ENCODE data around the gene LCLAT1. TPM values are rescaled to one million over a fixed set of nuclear protein-coding genes. Genes with fewer than 3 reads are reported as not detected.
A peak's percentile ranks its signal among the peaks of the same experiment; 100 is the strongest.
"Not testable (repeated sequence)": the region's sequence is repeated elsewhere in the genome, so short reads cannot be mapped to it uniquely, and the experiment has no call there.

Gene LCLAT1
- total RNA-seq, 1 donor from 2014 or later = 30.9 TPM

GRCh38 chr2:30470426-30470825 is 23.4 kb downstream of the LCLAT1 start:
- intact Hi-C loops (cut with DNase I) = no loop called here

GRCh38 chr2:30472326-30472725 is 25.3 kb downstream of the LCLAT1 start:
- ATAC-seq (no peak), DNase-seq (ENCODE audit: missing footprints) (no peak)
- intact Hi-C loops (cut with DNase I) = no loop called here

More at GRCh38 chr2:30470426-30470825, 23.4 kb downstream of the LCLAT1 start:
- ATAC-seq (no peak), DNase-seq (ENCODE audit: missing footprints) (no peak)

GRCh38 chr2:30475542-30475941 is 28.5 kb downstream of the LCLAT1 start:
- no peak for DNase-seq (ENCODE audit: missing footprints)
- intact Hi-C loops (cut with DNase I) = no loop called here
- no peak for ATAC-seq

GRCh38 chr2:30476636-30477035 is 29.6 kb downstream of the LCLAT1 start:
- intact Hi-C loops (cut with DNase I) = no loop called here
- DNase-seq (ENCODE audit: missing footprints) (no peak), ATAC-seq (peak; percentile 58)

GRCh38 chr2:30480703-30481322 is 33.8 kb downstream of the LCLAT1 start:
- ATAC-seq (no peak), DNase-seq (ENCODE audit: missing footprints) (no peak)
- intact Hi-C loops (cut with DNase I) = no loop called here

- no peak for DNase-seq (ENCODE audit: missing footprints)
- peak; percentile 47 for ATAC-seq
- intact Hi-C loops (cut with DNase I) = no loop called here
Measured at GRCh38 chr2:30481323-30481800, 34.3 kb downstream of the LCLAT1 start.

GRCh38 chr2:30482011-30482410 is 35.0 kb downstream of the LCLAT1 start:
- intact Hi-C loops (cut with DNase I) = no loop called here
- ATAC-seq = no peak
- DNase-seq (ENCODE audit: missing footprints) = no peak

GRCh38 chr2:30484145-30484544 is 37.1 kb downstream of the LCLAT1 start:
- ATAC-seq (no peak), DNase-seq (ENCODE audit: missing footprints) (no peak)
- intact Hi-C loops (cut with DNase I) = no loop called here

GRCh38 chr2:30484995-30485394 is 37.9 kb downstream of the LCLAT1 start:
- ATAC-seq (no peak), DNase-seq (ENCODE audit: missing footprints) (no peak)
- intact Hi-C loops (cut with DNase I) = no loop called here

- DNase-seq (ENCODE audit: missing footprints) = no peak
- intact Hi-C loops (cut with DNase I) = no loop called here
- ATAC-seq = no peak
Measured at GRCh38 chr2:30486655-30487054, 39.6 kb downstream of the LCLAT1 start.

- no peak for DNase-seq (ENCODE audit: missing footprints)
- intact Hi-C loops (cut with DNase I) = no loop called here
Measured at GRCh38 chr2:30487603-30488002, 40.6 kb downstream of the LCLAT1 start.

GRCh38 chr2:30488012-30488659 is 41.1 kb downstream of the LCLAT1 start:
- ATAC-seq = no peak
- DNase-seq (ENCODE audit: missing footprints) = no peak
- intact Hi-C loops (cut with DNase I) = no loop called here

More at GRCh38 chr2:30487603-30488002, 40.6 kb downstream of the LCLAT1 start:
- no peak for ATAC-seq

GRCh38 chr2:30491225-30491624 is 44.2 kb downstream of the LCLAT1 start:
- DNase-seq (ENCODE audit: missing footprints) (no peak), ATAC-seq (no peak)
- intact Hi-C loops (cut with DNase I) = loop anchor here (2.0 kb wide), 2 partner anchors 14 to 38 kb away; no protein-coding TSS in a partner anchor

GRCh38 chr2:30492185-30492584 is 45.1 kb downstream of the LCLAT1 start:
- DNase-seq (ENCODE audit: missing footprints) (no peak), ATAC-seq (no peak)
- intact Hi-C loops (cut with DNase I) = no loop called here

- ATAC-seq = no peak
- intact Hi-C loops (cut with DNase I) = no loop called here
- DNase-seq (ENCODE audit: missing footprints) = no peak
Measured at GRCh38 chr2:30492619-30493018, 45.6 kb downstream of the LCLAT1 start.

- ATAC-seq = no peak
- no peak for DNase-seq (ENCODE audit: missing footprints)
- intact Hi-C loops (cut with DNase I) = no loop called here
Measured at GRCh38 chr2:30493440-30493839, 46.4 kb downstream of the LCLAT1 start.

- ATAC-seq; DNase-seq (ENCODE audit: missing footprints); intact Hi-C loops (cut with DNase I): not testable (repeated sequence)
Measured at GRCh38 chr2:30495896-30496295, 48.9 kb downstream of the LCLAT1 start.

- intact Hi-C loops (cut with DNase I) = no loop called here
- no peak for ATAC-seq
- DNase-seq (ENCODE audit: missing footprints) = no peak
Measured at GRCh38 chr2:30499681-30500080, 52.6 kb downstream of the LCLAT1 start.

GRCh38 chr2:30500699-30501098 is 53.7 kb downstream of the LCLAT1 start:
- intact Hi-C loops (cut with DNase I) = no loop called here
- DNase-seq (ENCODE audit: missing footprints) (no peak), ATAC-seq (no peak)

GRCh38 chr2:30502310-30502709 is 55.3 kb downstream of the LCLAT1 start:
- DNase-seq (ENCODE audit: missing footprints) (no peak), ATAC-seq (peak; percentile 62)
- intact Hi-C loops (cut with DNase I) = no loop called here

Measured in Right ventricle myocardium inferior (tissue), 1 donor.